Gastroesophageal sphincter (tissue), 4 donors: ENCODE results near the gene ACAP3. TPM values are rescaled to one million over a fixed set of nuclear protein-coding genes. Genes with fewer than 3 reads are reported as not detected.

Experiments
- ATAC-seq: fragments of 150-250 bp; one replicate; pipeline ENCODE4 v1.9.1; 2016; ENCODE audit warnings: mild to moderate bottlenecking, moderate library complexity
- H3K27ac ChIP-seq, 4 donors: fragments of 200-600 bp; sonication (generic) in 3 of 4; 1 replicate in 3 of 4; 2 replicates in 1 of 4; pipeline ENCODE4 v1.5.1; 2016 to 2019
- H3K27me3 ChIP-seq: fragments of 200-600 bp; sonication (generic); one replicate; pipeline ENCODE4 v1.5.1; 2019
- H3K36me3 ChIP-seq, 2 donors: fragments of 200-600 bp; sonication (generic); one replicate each; pipeline ENCODE4 v1.5.1; 2019; ENCODE audit warnings: control low read depth in 1 of 2
- H3K4me1 ChIP-seq, 3 donors: fragments of 200-600 bp; sonication (generic); 1 replicate in 2 of 3; 2 replicates in 1 of 3; pipeline ENCODE4 v1.5.1; 2016 to 2019; ENCODE audit warnings: control low read depth in 2 of 3
- H3K4me3 ChIP-seq, 2 donors: fragments of 200-600 bp; sonication (generic); one replicate each; pipeline ENCODE4 v1.5.1; 2019; ENCODE audit warnings: mild to moderate bottlenecking in 1 of 2, moderate library complexity in 1 of 2
- H3K9me3 ChIP-seq, 3 donors: fragments of 200-600 bp; sonication (generic); one replicate each; pipeline ENCODE4 v1.5.1; 2017 to 2019; ENCODE audit warnings: control low read depth in 2 of 3
- EP300 ChIP-seq: sonication (generic); formaldehyde crosslinking; IDR thresholded peaks from one replicate; pipeline ENCODE4 v1.6.1; 2017; ENCODE audit warnings: antibody characterized with exemption, mild to moderate bottlenecking
- POLR2A ChIP-seq, 2 donors: fragments of 450-650 bp; IDR thresholded peaks; one replicate each; pipeline ENCODE4 v1.6.1; 2017; ENCODE audit warnings: antibody characterized with exemption in 2 of 2, mild to moderate bottlenecking in 2 of 2, moderate library complexity in 1 of 2
- POLR2AphosphoS5 ChIP-seq: sonication (generic); formaldehyde crosslinking; IDR thresholded peaks from one replicate; pipeline ENCODE4 v1.6.1; 2017; ENCODE audit warnings: antibody characterized with exemption
- WGBS, 2 donors: methylation state at CpG; one replicate each; pipeline ENCODE4 v1.1.5; 2018; ENCODE audit warnings: low coverage in 1 of 2; 5-methylcytosine and 5-hydroxymethylcytosine counted together
- total RNA-seq, 4 donors: library from RNA; depleted of rRNA; stranded (reverse); fragments of >200 nt; gene quantifications; one replicate each; pipeline ENCODE4 v1.1.0, GENCODE V29; 2016
- TF ChIP-seq, protein P1 (sequence below), 4 experiments: fragments of 200-600 bp in 2 of 4; fragments of 450-650 bp in 2 of 4; sonication (generic) in 1 of 4; IDR thresholded peaks; one replicate each; pipeline ENCODE4 v1.5.1; 2017 to 2019; ENCODE audit warnings: antibody characterized with exemption in 4 of 4, mild to moderate bottlenecking in 2 of 4, moderate library complexity in 2 of 4

ACAP3 gene
- total RNA-seq, 4 donors from 2014 or later = 35.6 to 74.7 (median 50.2) TPM

DNA sequence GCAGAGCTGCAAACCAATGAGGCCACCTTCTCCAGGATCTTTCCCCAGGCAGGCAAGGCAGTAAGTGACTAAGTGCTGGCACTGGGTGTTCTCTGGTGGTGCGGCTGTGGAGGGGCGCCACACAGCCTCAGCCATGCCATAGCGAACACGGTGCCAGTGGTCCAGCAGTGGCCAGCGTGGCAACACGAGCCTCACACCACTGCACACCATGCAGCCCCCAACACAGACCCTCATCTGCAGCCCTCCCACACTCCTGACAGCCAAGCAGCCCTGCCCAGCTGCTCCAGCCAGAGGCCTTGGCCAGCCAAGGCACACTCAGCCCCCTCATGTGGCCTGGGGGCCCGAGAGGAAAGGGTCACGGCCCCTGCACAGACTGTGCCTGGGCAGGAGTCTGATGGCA is 13.7 kb upstream of the ACAP3 start:
- TF ChIP-seq, protein P1, sequence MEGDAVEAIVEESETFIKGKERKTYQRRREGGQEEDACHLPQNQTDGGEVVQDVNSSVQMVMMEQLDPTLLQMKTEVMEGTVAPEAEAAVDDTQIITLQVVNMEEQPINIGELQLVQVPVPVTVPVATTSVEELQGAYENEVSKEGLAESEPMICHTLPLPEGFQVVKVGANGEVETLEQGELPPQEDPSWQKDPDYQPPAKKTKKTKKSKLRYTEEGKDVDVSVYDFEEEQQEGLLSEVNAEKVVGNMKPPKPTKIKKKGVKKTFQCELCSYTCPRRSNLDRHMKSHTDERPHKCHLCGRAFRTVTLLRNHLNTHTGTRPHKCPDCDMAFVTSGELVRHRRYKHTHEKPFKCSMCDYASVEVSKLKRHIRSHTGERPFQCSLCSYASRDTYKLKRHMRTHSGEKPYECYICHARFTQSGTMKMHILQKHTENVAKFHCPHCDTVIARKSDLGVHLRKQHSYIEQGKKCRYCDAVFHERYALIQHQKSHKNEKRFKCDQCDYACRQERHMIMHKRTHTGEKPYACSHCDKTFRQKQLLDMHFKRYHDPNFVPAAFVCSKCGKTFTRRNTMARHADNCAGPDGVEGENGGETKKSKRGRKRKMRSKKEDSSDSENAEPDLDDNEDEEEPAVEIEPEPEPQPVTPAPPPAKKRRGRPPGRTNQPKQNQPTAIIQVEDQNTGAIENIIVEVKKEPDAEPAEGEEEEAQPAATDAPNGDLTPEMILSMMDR (IDR thresholded peaks at IDR 0.05) = no peak
- TF ChIP-seq POLR2AphosphoS5 (no peak), POLR2A (IDR thresholded peaks at IDR 0.05) (no peak), EP300 (no peak)
- Histone ChIP-seq H3K9me3 (no peaks in the 10 kb centered on the region), H3K4me3 (no peak overlapping the region), H3K36me3 (peaks cover 0 to 38% of the 10 kb centered on the region in 2 donors), H3K4me1 (peaks cover 3 to 94% (median 52%) of the 10 kb centered on the region in 3 donors), H3K27me3 (no peaks in the 10 kb centered on the region), H3K27ac (peak overlapping the region in 3 of 4 donors; percentile 85 to 89 (median 86))
- no peak for ATAC-seq
- WGBS, 2 donors = 80% methylated on average over 2 of the region's 8 CpGs; no CpG with 5 or more reads in 1 of the 2 donors

DNA sequence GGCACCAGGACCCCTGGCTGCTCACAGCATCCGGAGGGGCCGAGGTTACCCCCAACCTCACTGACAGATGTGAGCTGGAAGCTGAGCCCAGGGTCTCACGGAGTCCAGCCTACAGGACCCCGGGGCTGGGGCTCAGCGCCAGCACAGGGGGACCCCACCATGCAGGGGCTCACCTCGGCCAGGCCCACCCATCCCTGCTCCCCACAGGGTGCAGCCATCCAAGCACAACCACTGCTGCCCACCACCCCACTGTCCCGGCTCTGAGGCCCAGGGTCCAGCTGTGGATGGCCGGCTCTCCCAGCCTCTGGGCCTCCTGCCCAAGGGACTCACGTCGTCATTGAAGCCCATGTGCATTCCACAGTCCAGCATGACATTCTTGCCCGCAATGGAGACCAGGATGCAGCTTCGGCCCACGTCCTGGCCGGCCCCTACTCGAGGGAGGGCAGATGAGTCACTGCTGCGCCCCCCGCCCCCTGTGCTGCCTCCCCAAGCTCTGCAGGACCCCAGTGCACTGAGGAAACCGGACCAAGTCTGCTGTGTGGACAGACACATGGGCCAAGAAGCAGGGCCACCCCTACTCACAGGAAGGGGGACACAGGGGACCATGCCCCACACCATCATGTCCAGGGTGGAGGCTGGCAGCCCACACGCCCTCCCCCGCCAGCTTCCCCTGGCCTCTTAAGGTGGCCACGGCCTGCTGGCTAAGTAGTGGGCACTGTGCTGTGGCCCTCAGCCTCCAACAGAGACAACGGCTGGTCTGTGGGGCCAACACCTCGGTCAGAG is 13.1 kb upstream of the ACAP3 start:
- no peaks in the 10 kb centered on the region for H3K27me3 ChIP-seq
- H3K4me3 ChIP-seq = no peak overlapping the region
- no peak for TF ChIP-seq POLR2AphosphoS5
- TF ChIP-seq, protein P1 (IDR thresholded peaks at IDR 0.05) = no peak
- no peak for TF ChIP-seq POLR2A (IDR thresholded peaks at IDR 0.05)
- no peak for TF ChIP-seq EP300
- WGBS, 2 donors = no CpG with 5 or more reads among the region's 23 CpGs
- H3K4me1 ChIP-seq = peaks cover 3 to 92% (median 48%) of the 10 kb centered on the region in 3 donors
- H3K36me3 ChIP-seq = peaks cover 0 to 40% of the 10 kb centered on the region in 2 donors
- H3K27ac ChIP-seq = peak overlapping the region in 3 of 4 donors; percentile 85 to 89 (median 86)
- no peaks in the 10 kb centered on the region for H3K9me3 ChIP-seq
- no peak for ATAC-seq

DNA sequence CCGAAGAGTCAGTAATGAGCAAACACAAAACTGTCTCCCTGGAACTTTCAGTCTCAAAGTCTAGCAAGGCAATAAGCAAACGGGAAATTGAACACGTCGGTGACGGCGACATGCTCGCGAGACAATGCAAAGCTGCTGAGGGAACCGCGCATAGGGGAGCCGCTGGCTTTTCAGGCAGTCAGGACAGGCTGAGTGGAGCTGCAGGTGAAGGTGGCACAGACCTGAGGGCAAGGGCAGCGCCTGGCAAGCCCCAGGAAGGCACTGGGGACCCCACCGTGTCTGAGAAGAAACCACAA is 11.9 kb upstream of the ACAP3 start:
- Histone ChIP-seq H3K27ac (peak overlapping the region in 3 of 4 donors; percentile 85 to 89 (median 86)), H3K4me1 (peaks cover 3 to 94% (median 39%) of the 10 kb centered on the region in 3 donors), H3K36me3 (peaks cover 0 to 48% of the 10 kb centered on the region in 2 donors)

DNA sequence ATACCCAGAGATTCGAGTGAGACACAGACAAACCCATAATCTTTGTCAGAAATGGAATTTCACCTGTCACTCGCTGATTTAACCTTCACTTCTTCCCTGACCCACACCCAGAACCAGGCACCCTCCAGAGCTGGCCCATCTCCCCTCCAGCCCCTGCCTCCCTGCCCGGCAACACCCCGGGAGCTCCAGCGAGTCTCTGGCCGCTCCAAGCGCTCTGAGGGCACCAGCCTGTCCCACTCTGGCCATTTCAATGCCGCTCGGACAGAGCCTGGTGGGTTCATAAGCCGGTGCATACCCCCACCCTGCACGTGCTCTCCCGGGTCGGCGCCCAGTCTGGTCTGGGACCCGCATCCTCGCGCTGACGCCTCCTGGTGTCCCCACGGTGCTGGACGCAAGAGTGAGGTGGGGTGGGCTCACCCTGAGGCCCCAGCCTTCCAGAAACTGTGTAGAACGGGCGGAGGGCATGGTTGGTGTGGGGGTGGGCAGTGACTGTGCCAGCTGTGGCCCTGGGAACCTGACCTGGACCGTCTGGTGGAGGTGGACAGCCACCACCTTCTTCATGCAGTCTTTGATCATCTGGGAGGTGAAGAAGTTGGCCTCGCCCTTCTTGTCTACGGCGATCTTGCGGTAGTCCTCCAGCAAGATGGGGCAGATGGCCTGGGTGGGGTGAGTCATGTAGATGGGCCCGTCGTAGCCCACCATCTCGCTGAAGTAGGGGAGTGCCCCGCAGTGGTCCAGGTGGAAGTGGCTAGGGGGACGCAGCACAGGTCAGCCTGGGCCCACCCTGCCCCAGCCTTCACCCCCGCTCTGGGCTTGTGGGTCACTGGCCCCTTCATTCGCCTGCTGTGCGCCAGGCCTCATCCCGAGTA is 11.3 kb upstream of the ACAP3 start:
- ATAC-seq = no peak
- TF ChIP-seq, protein P1 (IDR thresholded peaks at IDR 0.05) = no peak
- TF ChIP-seq EP300 = no peak
- no peak for TF ChIP-seq POLR2AphosphoS5
- no peak for TF ChIP-seq POLR2A (IDR thresholded peaks at IDR 0.05)
- WGBS, 2 donors = 76 to 82% methylated on average over 2 to 4 of the region's 36 CpGs
- Histone ChIP-seq H3K4me3 (no peak overlapping the region), H3K27me3 (no peaks in the 10 kb centered on the region), H3K9me3 (no peaks in the 10 kb centered on the region), H3K27ac (peak overlapping the region; percentile 63 to 89 (median 86)), H3K4me1 (peaks cover 3 to 93% (median 39%) of the 10 kb centered on the region in 3 donors), H3K36me3 (peaks cover 0 to 54% of the 10 kb centered on the region in 2 donors)

More for the DNA sequence above, 11.9 kb upstream of the ACAP3 start:
- WGBS, 2 donors = 85% methylated on average over 12 of the region's 13 CpGs; no CpG with 5 or more reads in 1 of the 2 donors
- no peaks in the 10 kb centered on the region for H3K9me3 ChIP-seq
- no peak for ATAC-seq
- no peaks in the 10 kb centered on the region for H3K27me3 ChIP-seq
- no peak for TF ChIP-seq POLR2A (IDR thresholded peaks at IDR 0.05)
- TF ChIP-seq, protein P1 (IDR thresholded peaks at IDR 0.05) = no peak
- TF ChIP-seq EP300 = no peak
- no peak for TF ChIP-seq POLR2AphosphoS5
- H3K4me3 ChIP-seq = no peak overlapping the region
